H1 (cell line): ENCODE results near the gene RPL3. TPM values are rescaled to one million over a fixed set of nuclear protein-coding genes. Genes with fewer than 3 reads are reported as not detected.

Experiments used
- CTCF ChIA-PET: fragments of 300-600 bp; sonication (Branson Sonifier 250); formaldehyde crosslinking; loops from one replicate; lab custom pipeline; 2021; ENCODE audit not compliant: partially characterized antibody; lab: Charles Lee
- POLR2A ChIA-PET: fragments of 300-600 bp; sonication (Branson Sonifier 250); formaldehyde crosslinking; loops from one replicate; lab custom pipeline; 2021; ENCODE audit warnings: inconsistent platforms; ENCODE audit not compliant: partially characterized antibody; lab: Charles Lee
- DNase-seq, 2 experiments: peaks; one replicate each; pipeline versions ENCODE4 v3.0.0 to v3.0.0-alpha.2; 2010 to 2022; ENCODE audit warnings: low spot score in 2 of 2, low read depth in 1 of 2, mixed read lengths in 1 of 2
- FAIRE-seq: peaks from 2 replicates; lab custom pipeline; 2011; peaks lifted over from hg19 to GRCh38; lab: Jason Lieb, UNC
- H2AFZ ChIP-seq: 2 replicates; pipeline ENCODE4 v1.8.1; 2012; ENCODE audit warnings: low read length, inconsistent platforms
- H2AK5ac ChIP-seq: 2 replicates; pipeline ENCODE4 v1.6.1; 2013; ENCODE audit warnings: low read depth, low read length
- H2BK120ac ChIP-seq: replicated peaks from 2 replicates; pipeline ENCODE3; 2013; ENCODE audit warnings: low read depth, low read length, inconsistent platforms
- H2BK12ac ChIP-seq: 2 replicates; pipeline ENCODE4 v1.6.1; 2013; ENCODE audit warnings: low read depth, low read length
- H2BK15ac ChIP-seq: 2 replicates; pipeline ENCODE4 v1.6.1; 2013; ENCODE audit warnings: low read length
- H2BK20ac ChIP-seq: 2 replicates; pipeline ENCODE4 v1.6.1; 2013; ENCODE audit warnings: low read length
- H2BK5ac ChIP-seq: 2 replicates; pipeline ENCODE4 v1.6.1; 2013; ENCODE audit warnings: low read depth, low read length
- H3K14ac ChIP-seq: 2 replicates; pipeline ENCODE4 v1.6.1; 2013; ENCODE audit warnings: inconsistent platforms; ENCODE audit not compliant: insufficient read length
- H3K18ac ChIP-seq: 2 replicates; pipeline ENCODE4 v1.6.1; 2013; ENCODE audit warnings: low read length; ENCODE audit errors: extremely low read depth
- H3K23ac ChIP-seq: 2 replicates; pipeline ENCODE4 v1.6.1; 2013; ENCODE audit warnings: inconsistent platforms; ENCODE audit not compliant: insufficient read length
- H3K23me2 ChIP-seq: 2 replicates; pipeline ENCODE4 v1.6.1; 2013; ENCODE audit warnings: low read depth, low read length
- H3K27ac ChIP-seq: 2 replicates; pipeline ENCODE4 v1.6.1; 2011; ENCODE audit warnings: low read depth, low read length, inconsistent platforms
- H3K27me3 ChIP-seq, 4 experiments: replicated peaks in 1 of 4; 1 replicate in 1 of 4; 2 replicates in 3 of 4; pipeline versions ENCODE4 v1.6.1 to v1.8.1; 2011 to 2013; ENCODE audit warnings: low read length in 3 of 4, mild to moderate bottlenecking in 3 of 4, inconsistent platforms in 2 of 4, mixed read lengths in 2 of 4, moderate library complexity in 1 of 4; ENCODE audit not compliant: control insufficient read depth in 3 of 4, insufficient read depth in 3 of 4; ENCODE audit errors: extremely low read depth in 1 of 4
- H3K36me3 ChIP-seq, 4 experiments: 2 replicates each; pipeline versions ENCODE4 v1.6.1 to v1.8.1; 2011 to 2013; ENCODE audit warnings: mild to moderate bottlenecking in 4 of 4, low read length in 3 of 4, moderate library complexity in 2 of 4, control low read depth in 1 of 4, inconsistent platforms in 1 of 4; ENCODE audit not compliant: insufficient read depth in 4 of 4, control insufficient read depth in 2 of 4
- H3K4ac ChIP-seq: replicated peaks from 2 replicates; pipeline ENCODE3; 2013; ENCODE audit warnings: low read length, low read depth, mixed read lengths, inconsistent platforms; ENCODE audit not compliant: insufficient read length
- H3K4me1 ChIP-seq, 4 experiments: replicated peaks in 1 of 4; 1 replicate in 1 of 4; 2 replicates in 3 of 4; pipeline versions ENCODE4 v1.6.1 to v1.8.1; 2011 to 2013; ENCODE audit warnings: low read length in 3 of 4, inconsistent platforms in 2 of 4, mixed read lengths in 1 of 4; ENCODE audit not compliant: insufficient read depth in 4 of 4, control insufficient read depth in 3 of 4
- H3K4me2 ChIP-seq, 2 experiments: 2 replicates each; pipeline versions ENCODE4 v1.6.1 to v1.8.1; 2011 to 2013; ENCODE audit warnings: low read depth in 2 of 2, low read length in 2 of 2, control low read depth in 1 of 2, inconsistent platforms in 1 of 2, mild to moderate bottlenecking in 1 of 2; ENCODE audit not compliant: insufficient read depth in 1 of 2
- H3K4me3 ChIP-seq, 4 experiments: fragments of 200-600, 300-600 bp in 1 of 4; sonication (generic), shearing (Covaris generic), sonication (Bioruptor Twin) in 1 of 4; 2 replicates each; pipeline versions ENCODE4 v1.5.1 to v1.8.1; 2011 to 2016; ENCODE audit warnings: low read length in 4 of 4, low read depth in 3 of 4, control low read depth in 2 of 4, inconsistent platforms in 2 of 4, mild to moderate bottlenecking in 2 of 4, mixed read lengths in 1 of 4, moderate library complexity in 1 of 4; ENCODE audit not compliant: insufficient read depth in 2 of 4; ENCODE audit errors: extremely low read depth in 1 of 4
- H3K56ac ChIP-seq: replicated peaks from 2 replicates; pipeline ENCODE3; 2013; ENCODE audit warnings: low read depth, mild to moderate bottlenecking, mixed read lengths, low read length, inconsistent platforms; ENCODE audit not compliant: insufficient read length
- H3K79me1 ChIP-seq: 2 replicates; pipeline ENCODE4 v1.6.1; 2013; ENCODE audit warnings: low read depth, low read length, control low read depth
- H3K79me2 ChIP-seq, 2 experiments: 2 replicates each; pipeline versions ENCODE4 v1.6.1 to v1.8.1; 2012 to 2013; ENCODE audit warnings: low read length in 2 of 2, mild to moderate bottlenecking in 2 of 2, inconsistent platforms in 1 of 2; ENCODE audit not compliant: insufficient read depth in 2 of 2, control insufficient read depth in 1 of 2
- H3K9ac ChIP-seq, 4 experiments: replicated peaks in 1 of 4; 1 replicate in 1 of 4; 2 replicates in 3 of 4; pipeline versions ENCODE4 v1.6.1 to v1.8.1; 2011 to 2013; ENCODE audit warnings: low read depth in 3 of 4, low read length in 3 of 4, control low read depth in 2 of 4, mild to moderate bottlenecking in 2 of 4, moderate library complexity in 2 of 4, inconsistent platforms in 1 of 4; ENCODE audit errors: extremely low read depth in 1 of 4
- H3K9me3 ChIP-seq, 2 experiments: 2 replicates each; pipeline versions ENCODE4 v1.6.1 to v1.8.1; 2012 to 2013; ENCODE audit warnings: mild to moderate bottlenecking in 2 of 2, moderate library complexity in 2 of 2, control low read depth in 1 of 2, inconsistent platforms in 1 of 2, low read depth in 1 of 2, low read length in 1 of 2, mixed read lengths in 1 of 2; ENCODE audit not compliant: insufficient read depth in 2 of 2
- H4K20me1 ChIP-seq, 2 experiments: replicated peaks in 1 of 2; 2 replicates each; pipeline versions ENCODE3 to v1.8.1; 2011 to 2013; ENCODE audit warnings: inconsistent platforms in 2 of 2, low read length in 2 of 2, mild to moderate bottlenecking in 1 of 2; ENCODE audit not compliant: insufficient read depth in 2 of 2, control insufficient read depth in 1 of 2
- H4K5ac ChIP-seq: 2 replicates; pipeline ENCODE4 v1.6.1; 2013; ENCODE audit warnings: low read length, low read depth, mixed read lengths, inconsistent platforms; ENCODE audit not compliant: insufficient read length
- H4K8ac ChIP-seq: 2 replicates; pipeline ENCODE4 v1.8.0; 2013; ENCODE audit warnings: mild to moderate bottlenecking, moderate library complexity, low read length, inconsistent platforms; ENCODE audit not compliant: insufficient read depth; ENCODE audit errors: extremely low read depth
- H4K91ac ChIP-seq: replicated peaks from 2 replicates; pipeline ENCODE3; 2013; ENCODE audit warnings: low read length, mixed read lengths, inconsistent platforms; ENCODE audit not compliant: insufficient read length
- ASH2L ChIP-seq: fragments of 200-600, 300-600 bp; sonication (generic); IDR thresholded peaks from one replicate; pipeline ENCODE4 v1.7.1; 2017; ENCODE audit warnings: low read length
- CTCF ChIP-seq, 3 experiments: IDR thresholded peaks; 1 replicate in 2 of 3; 2 replicates in 1 of 3; pipeline versions ENCODE4 v1.5.1 to v1.6.1; 2011; ENCODE audit warnings: low read length in 3 of 3, mild to moderate bottlenecking in 3 of 3, inconsistent platforms in 2 of 3, low read depth in 1 of 3, moderate library complexity in 1 of 3; ENCODE audit not compliant: insufficient read depth in 1 of 3; ENCODE audit errors: control extremely low read depth in 1 of 3
- GABPA ChIP-seq: IDR thresholded peaks from 2 replicates; pipeline ENCODE4 v1.6.1; 2011; ENCODE audit warnings: mild to moderate bottlenecking, low read length, moderate library complexity, borderline replicate concordance; ENCODE audit not compliant: insufficient read depth
- POLR2A ChIP-seq, 2 experiments: IDR thresholded peaks; 1 replicate in 1 of 2; 2 replicates in 1 of 2; pipeline ENCODE4 v1.6.1; 2011; ENCODE audit warnings: low read depth in 2 of 2, low read length in 2 of 2, mild to moderate bottlenecking in 2 of 2; ENCODE audit errors: control extremely low read depth in 1 of 2
- WGBS, 2 experiments: shearing (Covaris generic) in 1 of 2; methylation state at CpG; one replicate each; pipeline versions ENCODE4 v1.1.6 to v1.1.7; 2013 to 2015; ENCODE audit warnings: low lambda C conversion rate in 2 of 2, mixed read lengths in 2 of 2, inconsistent platforms in 1 of 2, low coverage in 1 of 2, missing lambda C conversion rate in 1 of 2; ENCODE audit not compliant: insufficient replicate concordance in 2 of 2, insufficient coverage in 1 of 2, insufficient read length in 1 of 2; ENCODE audit errors: extremely low coverage in 1 of 2, missing lambda C conversion rate in 1 of 2; 5-methylcytosine and 5-hydroxymethylcytosine counted together
- polyA plus RNA-seq, 7 experiments: library from polyadenylated mRNA; depleted of rRNA in 3 of 7; stranded (reverse) in 5 of 7; unstranded in 2 of 7; fragments of >200 nt in 5 of 7; fragments of 200-250 nt in 2 of 7; gene quantifications; 1 replicate in 5 of 7; 2 replicates in 1 of 7; 4 replicates in 1 of 7; pipeline versions ENCODE4 v1.2.1 to v1.2.3, GENCODE V29; 2011 to 2013; ENCODE audit warnings: missing spikeins in 2 of 7, mixed read lengths in 2 of 7
- total RNA-seq: library from RNA; stranded (reverse); fragmentation: NEBNext Ultra II Directional; extraction: Animal tissue kit (Norgen Biotek cat#: 25700); gene quantifications from 2 replicates; pipeline ENCODE4 v1.2.1, GENCODE V29; 2021

The RPL3 gene
- total and polyA plus RNA-seq, 2 of the 8 experiments (the other 6 are each of a cell fraction or from before 2014, with no cell fraction given): 2,865 to 5,466 TPM

- Histone ChIP-seq H2AFZ (no peak overlapping the region), H3K79me1 (peaks cover 7% of the 10 kb centered on the region), H3K9me3 (no peaks in the 10 kb centered on the region), H2BK120ac (no peak overlapping the region), H3K4ac (peak overlapping the region; percentile 21), H3K79me2 (peaks cover 0 to 5% of the 10 kb centered on the region in 2 experiments; a peak in 1 of 4 replicates), H3K4me2 (peak overlapping the region; percentile 86 to 98), H3K56ac (no peak overlapping the region), H3K18ac (peak overlapping the region; percentile 15; the same call in 1 of the 2 replicates), H4K91ac (no peak overlapping the region), H2BK12ac (peak overlapping the region; percentile 84; the same call in 1 of the 2 replicates), H2BK5ac (peak overlapping the region; percentile 68), H2BK15ac (no peak overlapping the region), H3K27me3 (peaks cover 0 to 4% (median 4%) of the 10 kb centered on the region in 4 experiments; a peak in 2 of 7 replicates), H2AK5ac (peak overlapping the region; percentile 82; the same call in 1 of the 2 replicates), H3K23me2 (peaks cover 13% of the 10 kb centered on the region), H3K36me3 (no peaks in the 10 kb centered on the region), H4K5ac (peak overlapping the region; percentile 4), H2BK20ac (peak overlapping the region; percentile 80; the same call in 1 of the 2 replicates), H3K9ac (peak overlapping the region in 1 of 4 experiments; percentile 41; a peak in 2 of 7 replicates), H3K4me1 (peaks cover 5 to 29% (median 19%) of the 10 kb centered on the region in 4 experiments), H4K8ac (no peak overlapping the region), H3K14ac (no peak overlapping the region), H3K27ac (no peak overlapping the region), H4K20me1 (peaks cover 0 to 5% of the 10 kb centered on the region in 2 experiments), H3K23ac (no peak overlapping the region), H3K4me3 (peak overlapping the region; percentile 70 to 93 (median 74))
- ChIA-PET CTCF (interaction anchor here (0.7 to 4.2 kb wide), 8 partner anchors 8 to 143 kb away, joined by 3 to 27 read pairs (median 4); no protein-coding TSS in a partner anchor), POLR2A (interaction anchor here (0.8 to 22.5 kb wide), 9 partner anchors 8 to 98 kb away, joined by 3 to 413 read pairs (median 3); partner anchors contain the start of gene RPL3)
- no peak for DNase-seq
- 60% methylated on average over 14 of the region's 14 CpGs; no CpG with 5 or more reads in 1 of the 2 experiments for WGBS, 2 experiments
- FAIRE-seq: no peak
- no peak for TF ChIP-seq ASH2L
- TF ChIP-seq POLR2A (IDR thresholded peaks at IDR 0.05; ENCODE audit: control extremely low read depth in 1 of 2, low read depth in 2 of 2, low read length in 2 of 2): no peak
- no peak for TF ChIP-seq GABPA
- TF ChIP-seq CTCF (IDR thresholded peaks at IDR 0.05; ENCODE audit: control extremely low read depth in 1 of 3, insufficient read depth in 1 of 3, low read depth in 1 of 3, low read length in 3 of 3): no peak
Observed at GRCh38 chr22:39350757-39351688, 31.6 kb upstream of the RPL3 start.
